ENCODE data around the gene IGF2R.
"Not testable (repeated sequence)": the region's sequence is repeated elsewhere in the genome, so short reads cannot be mapped to it uniquely, and the experiment has no call there.

IGF2R gene

DNA sequence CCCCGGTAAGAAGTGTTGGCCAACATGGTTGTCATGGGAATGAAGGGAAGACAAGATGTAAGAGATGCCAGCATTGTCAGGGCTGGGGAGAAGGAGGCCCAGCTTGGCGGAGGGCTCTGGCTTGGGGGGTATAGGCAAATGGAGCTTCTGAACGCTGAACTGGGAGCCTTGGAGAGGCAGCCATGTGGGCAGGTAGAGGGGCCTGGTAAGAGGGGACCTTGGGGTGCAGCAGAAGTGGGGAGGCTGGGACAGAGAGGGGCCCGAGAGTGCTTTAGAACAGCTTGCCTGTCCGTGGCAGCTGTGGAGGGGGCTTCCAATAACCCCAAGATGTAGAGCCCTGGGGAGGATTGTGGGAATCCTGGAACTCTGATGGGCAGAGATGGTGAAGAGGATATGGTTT is 155.7 kb downstream of the IGF2R start:
- DNase-seq (ENCODE audit: low read depth) = no peak

DNA sequence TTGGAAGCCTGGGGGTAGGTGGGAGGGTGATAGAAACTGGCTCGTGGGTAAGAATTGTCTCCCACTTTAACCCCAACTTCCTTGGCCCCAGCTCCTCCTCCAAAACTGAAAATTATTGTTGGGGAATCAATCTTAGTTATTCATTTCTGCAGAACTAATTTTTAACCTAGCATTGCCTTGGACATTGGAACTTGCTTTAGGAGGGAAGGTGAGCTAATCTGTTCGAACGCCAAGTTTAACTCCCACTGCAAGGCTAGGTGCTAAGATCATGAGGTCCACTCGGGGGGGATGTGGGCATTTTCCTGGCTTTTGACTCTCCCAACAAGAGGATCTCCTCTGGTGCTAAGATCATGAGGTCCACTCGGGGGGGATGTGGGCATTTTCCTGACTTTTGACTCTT is 156.2 kb downstream of the IGF2R start:
- DNase-seq (ENCODE audit: low read depth) = not testable (repeated sequence)

DNA sequence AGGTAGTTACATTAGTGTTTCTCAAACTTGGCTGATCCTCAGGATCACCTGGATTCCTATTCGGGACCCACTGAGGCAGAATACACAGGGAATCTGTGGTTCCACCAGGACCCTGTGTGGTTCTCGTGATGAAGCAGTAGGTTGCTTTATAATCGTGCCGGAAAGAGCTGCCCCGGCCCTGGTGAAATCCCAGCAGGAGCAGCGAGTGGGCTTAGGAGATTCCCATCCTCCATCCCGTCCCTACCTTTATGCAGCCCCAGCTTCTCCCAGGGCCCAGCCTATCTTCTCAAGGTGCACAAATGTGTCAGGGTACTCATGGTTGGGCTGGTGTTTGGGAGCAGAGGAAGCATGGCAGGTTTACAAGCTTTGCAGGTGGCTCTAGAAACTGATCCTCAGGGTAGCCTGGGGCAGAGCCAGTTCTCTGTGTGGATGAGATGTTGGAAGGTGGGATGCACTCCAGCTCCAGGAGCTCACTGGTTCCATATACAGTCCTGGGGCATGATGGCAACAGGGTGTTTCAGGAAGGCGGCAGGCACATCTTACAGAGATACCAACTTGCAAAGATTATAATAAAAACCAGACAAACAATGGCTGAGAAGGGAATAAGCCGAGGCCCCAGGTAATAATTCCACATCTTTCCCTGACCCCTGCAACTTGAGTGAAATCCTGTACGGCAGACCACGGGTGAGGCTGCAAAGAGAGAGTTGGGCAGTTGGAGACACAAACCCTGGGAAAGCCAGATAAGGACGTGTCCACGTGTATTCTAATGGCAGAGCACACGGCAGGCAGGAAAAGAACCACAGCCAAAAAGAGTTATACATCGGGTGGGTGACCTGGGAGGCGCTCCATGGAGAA is 158.6 kb downstream of the IGF2R start:
- DNase-seq (ENCODE audit: low read depth) = no peak

DNA sequence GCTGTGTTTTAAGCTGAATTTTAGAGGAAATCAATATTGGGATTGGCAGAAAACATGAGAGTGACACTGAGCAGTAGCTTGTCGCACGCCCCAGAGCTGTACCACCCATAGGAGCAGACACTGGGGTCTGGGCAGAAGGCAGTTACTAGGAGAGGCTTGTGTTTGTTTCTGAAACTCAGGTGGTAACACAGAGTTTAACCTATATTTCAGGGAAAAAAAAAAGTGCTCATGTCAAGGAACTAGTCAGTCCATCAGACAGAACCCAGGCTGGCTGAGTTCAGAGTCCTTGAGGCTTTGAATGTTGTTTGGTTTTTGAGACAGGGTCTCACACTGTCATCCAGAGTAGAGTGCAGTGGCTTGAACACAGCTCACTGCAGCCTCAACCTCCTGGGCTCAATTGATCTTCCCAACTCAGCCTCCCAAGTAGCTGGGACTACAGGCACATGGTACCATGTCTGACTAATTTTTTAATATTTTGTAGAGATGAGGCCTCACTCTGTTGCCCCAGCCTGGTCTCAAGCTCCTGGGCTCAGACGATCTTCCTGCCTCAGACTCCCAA is 159.3 kb downstream of the IGF2R start:
- DNase-seq (ENCODE audit: low read depth) = no peak

DNA sequence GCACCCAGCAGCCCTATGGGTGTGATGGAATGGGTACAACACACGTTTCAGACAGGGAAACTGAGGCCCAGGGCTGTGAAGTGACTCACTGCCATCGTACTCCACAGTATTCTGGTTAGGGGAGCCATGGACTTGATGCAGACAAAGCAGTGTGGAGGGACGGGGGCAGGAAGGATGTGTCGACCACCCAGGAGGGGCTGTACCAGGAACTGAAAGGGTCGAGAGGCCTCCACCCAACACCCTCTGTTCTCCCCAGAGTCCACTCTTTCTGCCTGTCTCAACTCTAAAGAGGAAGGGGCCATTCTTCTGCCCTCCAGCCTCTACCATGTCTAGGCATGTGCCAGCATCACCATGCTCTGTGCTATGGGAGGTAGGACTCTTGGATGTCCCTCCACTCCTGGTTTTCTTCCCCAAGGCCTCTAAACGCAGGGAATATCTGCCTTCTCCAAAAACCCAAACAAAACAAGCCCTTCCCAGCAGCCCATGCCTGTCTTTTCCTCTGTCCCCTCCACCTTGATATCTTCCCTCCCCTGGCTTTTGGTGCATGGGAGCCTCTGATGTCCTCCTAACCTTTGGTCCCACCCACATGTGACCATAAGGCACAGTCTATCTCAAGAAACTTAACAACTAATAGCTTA is 160.1 kb downstream of the IGF2R start:
- DNase-seq (ENCODE audit: low read depth) = no peak

DNA sequence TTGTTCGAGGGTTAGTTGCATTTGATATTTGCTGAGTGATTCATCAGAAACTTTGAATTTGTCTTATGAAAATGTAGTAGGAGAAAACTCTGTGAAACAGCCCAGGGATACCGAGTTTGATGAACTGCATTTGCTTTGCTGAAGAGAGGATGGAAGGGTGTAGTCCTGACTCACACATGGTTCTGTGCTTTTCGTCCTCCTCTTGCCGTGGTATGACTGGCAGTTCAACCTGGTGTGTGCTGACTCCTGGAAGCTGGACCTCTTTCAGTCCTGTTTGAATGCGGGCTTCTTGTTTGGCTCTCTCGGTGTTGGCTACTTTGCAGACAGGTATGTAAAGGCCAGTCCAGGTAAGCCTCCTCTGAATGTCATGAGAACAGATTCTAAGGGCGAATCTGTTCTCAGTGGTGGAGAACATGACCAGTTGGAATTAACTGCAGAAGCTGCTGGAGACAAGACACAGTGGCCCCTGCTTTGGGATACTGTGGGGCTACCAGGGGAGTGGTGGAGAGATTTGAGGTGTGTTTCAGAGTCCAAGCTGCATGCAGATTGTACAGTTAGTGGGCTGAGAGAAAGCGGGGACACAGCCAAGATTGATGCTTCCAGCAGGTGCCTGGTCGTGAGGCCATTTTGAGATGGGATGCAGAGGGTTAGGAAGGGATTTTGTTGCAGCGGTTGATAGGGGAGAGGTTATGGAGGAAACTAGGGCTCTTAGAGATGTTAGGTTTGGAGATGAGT is 161.2 kb downstream of the IGF2R start:
- no peak for DNase-seq (ENCODE audit: low read depth)

DNA sequence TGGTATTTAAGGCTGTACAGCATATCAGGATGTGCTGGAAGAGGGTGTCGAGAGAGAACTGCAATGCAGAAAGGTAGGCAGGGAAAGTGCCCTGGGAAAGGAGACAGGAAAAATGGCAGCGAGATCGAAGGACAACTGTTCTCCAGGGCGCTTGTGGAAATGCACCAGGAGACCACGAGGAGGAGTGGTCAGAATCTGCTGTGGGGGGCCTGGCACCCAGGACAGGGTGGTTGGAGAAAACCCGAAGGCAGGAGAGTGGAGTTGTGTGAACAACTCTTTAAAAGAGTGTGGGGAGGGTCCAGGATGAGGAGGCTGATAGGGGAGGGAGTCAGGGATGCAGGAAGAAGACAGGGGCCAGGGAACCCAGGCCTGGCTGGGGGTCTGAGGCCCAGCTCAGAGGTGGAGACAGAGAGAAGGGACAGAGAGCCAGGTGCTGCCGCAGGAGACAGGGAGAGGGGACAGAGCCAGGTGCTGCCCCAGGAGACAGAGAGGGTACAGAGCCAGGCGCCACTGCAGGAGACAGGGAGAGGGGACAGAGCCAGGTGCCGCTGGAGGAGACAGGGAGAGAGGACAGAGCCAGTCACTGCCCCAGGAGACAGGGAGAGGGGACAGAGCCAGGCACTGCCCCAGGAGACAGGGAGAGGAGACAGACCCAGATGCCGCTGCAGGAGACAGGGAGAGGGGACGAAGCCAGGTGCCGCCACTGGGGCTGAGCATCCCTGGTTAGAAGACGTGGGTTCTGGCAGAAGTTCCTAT is 162.0 kb downstream of the IGF2R start:
- no peak for DNase-seq (ENCODE audit: low read depth)

DNA sequence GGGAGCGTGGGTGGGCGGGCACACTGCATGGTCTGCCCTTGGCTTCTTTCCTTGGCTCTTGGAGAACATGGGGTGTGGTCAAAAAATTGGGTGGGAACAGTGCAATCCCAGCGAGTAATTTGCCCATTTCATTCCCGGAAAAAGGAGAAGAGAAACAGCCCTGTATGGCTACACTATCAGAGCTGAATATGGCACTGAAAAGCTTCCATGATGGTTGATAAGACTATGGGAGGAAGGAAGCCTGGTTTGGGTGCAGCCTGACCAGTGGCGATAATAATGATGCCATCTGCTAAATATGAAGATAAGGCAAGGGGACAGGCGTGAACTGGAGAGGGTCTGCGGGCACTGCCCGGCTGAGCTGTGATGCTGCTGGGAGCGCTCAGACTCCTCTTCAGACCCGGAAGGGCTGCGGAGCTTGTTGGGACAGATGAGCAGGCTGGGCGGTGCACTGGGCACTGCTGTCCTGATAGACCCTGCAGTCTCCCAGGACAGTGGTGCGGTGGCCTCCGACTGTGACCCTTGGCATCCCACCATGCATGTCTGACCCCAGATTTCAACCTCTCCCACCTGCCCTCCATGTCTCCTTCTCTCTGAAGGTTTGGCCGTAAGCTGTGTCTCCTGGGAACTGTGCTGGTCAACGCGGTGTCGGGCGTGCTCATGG is 162.9 kb downstream of the IGF2R start:
- DNase-seq (ENCODE audit: low read depth) = no peak

DNA sequence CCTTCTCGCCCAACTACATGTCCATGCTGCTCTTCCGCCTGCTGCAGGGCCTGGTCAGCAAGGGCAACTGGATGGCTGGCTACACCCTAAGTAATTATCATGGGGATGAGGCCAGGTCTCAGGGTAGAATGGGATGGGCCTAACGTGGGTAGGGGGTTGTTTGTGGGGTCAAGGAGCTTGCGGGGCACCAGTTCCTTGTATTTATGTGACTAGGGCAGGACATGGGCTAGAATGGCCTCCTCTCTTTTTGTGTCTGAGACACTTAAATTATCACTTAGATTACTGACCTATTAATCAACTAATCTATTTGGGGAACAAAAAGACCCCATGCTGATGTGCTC is 163.4 kb downstream of the IGF2R start:
- no peak for DNase-seq (ENCODE audit: low read depth)

DNA sequence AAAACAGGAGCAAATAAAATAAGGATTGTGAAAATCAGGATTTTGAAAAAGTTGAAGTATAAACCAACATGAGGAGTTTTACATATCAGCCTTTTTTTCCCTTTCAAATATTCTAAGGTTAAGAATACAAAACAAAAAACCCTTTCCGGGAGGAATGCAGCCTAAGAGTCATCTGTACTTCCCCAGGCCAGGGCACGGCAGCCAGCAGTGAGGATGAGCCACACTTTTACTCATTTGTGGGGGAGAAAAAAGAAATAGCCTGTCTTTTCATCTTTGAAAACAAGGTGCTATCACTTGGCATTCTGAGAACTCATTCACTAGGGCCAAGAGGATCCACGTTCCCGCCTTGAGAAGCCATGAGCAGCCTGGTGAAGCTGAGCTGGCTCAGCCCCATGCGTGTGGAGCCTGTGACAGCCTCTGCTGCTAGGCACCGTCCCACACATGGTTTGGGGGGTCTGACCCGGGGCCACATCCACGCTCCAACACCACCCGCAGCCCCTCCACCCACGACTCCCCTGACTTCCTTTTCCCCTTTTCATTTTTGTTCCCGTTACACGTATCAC is 164.0 kb downstream of the IGF2R start:
- no peak for DNase-seq (ENCODE audit: low read depth)

DNA sequence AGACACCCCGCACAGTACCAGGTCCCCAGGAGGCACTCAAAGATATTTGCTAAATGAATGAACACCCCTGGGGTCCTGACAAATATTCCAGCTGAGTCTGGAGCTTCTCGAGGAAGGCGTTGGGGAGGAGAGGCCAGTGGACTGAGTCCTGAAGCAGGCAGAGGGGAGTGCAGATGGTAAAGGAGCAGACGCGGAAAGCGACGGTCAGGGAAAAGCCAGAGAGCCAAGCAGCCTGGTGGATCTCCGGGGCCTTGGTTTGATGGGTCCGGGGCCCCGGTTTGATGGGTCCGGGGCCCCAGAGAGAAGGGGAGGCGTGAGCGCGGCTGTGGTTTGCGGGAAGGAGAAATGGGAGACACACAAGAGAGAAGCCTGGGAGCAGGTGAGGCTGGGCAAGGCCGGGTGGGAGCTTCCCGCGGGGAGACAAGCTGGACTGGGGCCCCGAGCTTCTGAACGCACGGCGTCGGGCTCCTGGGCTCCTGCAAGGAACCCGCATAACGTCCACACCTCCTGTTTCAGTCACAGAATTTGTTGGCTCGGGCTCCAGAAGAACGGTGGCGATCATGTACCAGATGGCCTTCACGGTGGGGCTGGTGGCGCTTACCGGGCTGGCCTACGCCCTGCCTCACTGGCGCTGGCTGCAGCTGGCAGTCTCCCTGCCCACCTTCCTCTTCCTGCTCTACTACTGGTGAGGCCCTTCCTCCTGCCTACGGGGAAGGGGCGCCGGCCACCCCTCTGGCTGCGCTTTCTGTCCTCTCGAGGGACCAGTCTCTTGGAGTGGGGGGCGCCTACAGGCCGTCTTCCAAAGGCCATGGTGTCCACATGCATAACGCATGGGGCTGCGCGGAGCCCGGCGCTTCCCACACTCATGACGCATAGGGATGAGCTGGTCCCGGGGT is 164.8 kb downstream of the IGF2R start:
- DNase-seq (ENCODE audit: low read depth) = no peak

DNA sequence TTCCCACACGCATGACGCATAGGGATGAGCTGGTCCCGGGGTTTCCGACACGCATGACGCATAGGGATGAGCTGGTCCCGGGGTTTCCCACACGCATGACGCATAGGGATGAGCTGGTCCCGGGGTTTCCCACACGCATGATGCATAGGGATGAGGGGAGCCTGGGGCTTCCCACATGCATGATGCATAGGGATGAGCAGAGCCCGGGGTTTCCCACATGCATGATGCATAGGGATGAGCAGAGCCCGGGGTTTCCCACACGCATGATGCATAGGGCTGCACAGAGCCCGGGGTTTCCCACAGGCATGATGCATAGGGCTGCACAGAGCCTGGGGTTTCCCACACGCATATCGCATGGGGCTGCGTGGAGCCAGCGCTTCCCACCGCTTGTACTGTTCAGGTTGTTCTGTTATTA is 165.5 kb downstream of the IGF2R start:
- not testable (repeated sequence) for DNase-seq (ENCODE audit: low read depth)

DNA sequence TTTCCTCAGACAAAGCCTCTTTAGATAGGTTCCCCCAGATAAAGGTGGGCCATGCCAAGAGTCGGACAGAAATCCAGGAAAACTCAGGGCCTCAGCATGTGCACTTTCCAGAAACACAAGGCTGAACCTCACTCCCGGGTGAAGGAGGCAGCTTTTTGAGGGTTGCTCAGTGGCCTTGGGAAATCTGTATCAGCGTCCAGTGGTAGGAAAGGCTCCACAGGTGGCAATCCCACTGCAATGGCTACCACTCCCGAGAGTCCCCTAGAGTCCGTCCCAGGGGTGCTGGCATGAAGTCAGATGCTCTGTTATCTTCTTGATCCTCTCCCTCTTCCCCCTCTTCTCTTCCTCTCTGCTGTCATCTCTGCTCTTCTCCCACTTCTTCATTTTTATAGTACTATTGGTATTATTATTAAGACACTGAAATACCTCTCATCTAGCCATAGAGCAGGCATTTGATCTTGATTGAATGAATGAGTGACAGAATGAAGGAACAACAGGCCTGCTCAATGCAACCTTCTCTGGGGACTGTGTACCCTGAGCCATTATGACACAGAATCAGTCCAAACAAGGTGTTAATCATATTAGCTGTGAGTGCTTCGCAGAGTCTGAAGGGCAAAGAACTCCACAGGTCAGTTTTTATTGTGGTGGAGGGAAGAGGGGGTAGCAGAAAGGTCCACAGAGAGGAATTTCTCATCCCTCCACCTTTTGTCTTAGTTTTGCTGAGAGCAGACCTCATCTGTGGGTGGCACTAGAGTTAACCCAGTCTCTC is 166.1 kb downstream of the IGF2R start:
- no peak for DNase-seq (ENCODE audit: low read depth)

DNA sequence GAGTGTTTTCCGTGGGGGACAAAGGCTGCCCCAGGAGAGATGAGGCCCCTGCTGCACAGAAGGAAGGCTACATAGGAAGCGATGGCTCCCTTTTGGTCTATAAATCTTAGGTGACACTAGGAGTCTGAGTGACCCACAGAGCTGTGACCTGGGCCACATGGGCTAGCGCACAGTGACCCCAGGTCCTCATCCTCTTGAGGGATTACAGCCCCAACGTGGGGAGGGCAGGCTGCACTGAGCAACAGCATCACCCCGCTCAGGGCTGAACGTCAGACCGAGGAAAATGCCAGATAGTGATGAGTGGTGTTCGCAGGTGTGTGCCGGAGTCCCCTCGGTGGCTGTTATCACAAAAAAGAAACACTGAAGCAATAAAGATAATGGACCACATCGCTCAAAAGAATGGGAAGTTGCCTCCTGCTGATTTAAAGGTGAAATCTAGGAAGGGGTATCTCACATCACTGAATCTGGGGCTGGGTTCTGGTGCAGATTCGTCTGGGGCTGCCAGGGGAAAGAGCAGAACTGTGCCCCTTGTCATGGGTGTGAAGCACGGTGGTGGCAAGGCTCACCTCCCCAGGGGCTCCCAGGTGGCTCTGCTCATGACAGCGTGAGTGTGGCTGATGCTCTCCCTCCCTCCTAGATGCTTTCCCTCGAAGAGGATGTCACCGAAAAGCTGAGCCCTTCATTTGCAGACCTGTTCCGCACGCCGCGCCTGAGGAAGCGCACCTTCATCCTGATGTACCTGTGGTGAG is 167.2 kb downstream of the IGF2R start:
- DNase-seq (ENCODE audit: low read depth) = no peak

DNA sequence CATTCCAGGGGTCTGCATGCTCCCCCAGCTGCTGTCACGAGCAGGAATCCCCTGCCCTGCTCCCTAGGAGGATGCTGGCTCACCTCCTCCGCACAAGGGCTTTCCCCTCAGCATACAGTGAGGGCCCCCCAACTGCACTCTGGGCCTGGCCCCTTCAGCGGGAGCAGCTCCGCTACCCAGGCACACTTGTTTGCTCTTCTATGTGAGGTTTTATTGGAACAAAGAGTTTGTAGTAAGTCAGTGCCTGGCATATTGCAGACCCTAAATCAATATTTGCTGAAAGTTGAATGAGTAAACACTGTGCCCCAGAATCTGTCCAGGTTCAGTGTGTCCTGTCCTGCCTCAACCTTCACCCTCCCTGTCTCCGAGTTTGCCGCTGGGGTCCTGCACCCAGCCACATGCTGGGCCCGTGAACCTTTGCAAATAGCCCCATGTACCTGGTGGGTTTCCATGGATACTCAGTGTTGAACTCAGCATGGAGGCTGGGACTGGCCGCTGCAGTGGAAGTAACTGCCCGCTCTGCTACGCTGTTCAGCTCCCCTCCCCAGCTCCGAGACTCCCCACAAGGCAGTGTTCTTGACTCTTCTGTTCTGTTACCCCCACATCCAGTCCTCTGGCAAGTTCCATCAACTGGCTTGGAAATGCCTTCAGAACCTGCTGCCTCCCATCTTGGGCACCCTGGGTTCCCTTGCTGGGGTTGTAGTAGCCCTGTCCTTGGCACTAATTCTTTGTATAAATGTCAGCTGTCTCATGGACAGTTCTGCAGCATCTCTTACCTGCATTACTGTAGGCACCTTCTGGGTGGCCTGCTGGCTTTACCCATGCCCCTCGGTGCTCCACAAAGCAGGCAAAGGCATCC is 168.5 kb downstream of the IGF2R start:
- no peak for DNase-seq (ENCODE audit: low read depth)

DNA sequence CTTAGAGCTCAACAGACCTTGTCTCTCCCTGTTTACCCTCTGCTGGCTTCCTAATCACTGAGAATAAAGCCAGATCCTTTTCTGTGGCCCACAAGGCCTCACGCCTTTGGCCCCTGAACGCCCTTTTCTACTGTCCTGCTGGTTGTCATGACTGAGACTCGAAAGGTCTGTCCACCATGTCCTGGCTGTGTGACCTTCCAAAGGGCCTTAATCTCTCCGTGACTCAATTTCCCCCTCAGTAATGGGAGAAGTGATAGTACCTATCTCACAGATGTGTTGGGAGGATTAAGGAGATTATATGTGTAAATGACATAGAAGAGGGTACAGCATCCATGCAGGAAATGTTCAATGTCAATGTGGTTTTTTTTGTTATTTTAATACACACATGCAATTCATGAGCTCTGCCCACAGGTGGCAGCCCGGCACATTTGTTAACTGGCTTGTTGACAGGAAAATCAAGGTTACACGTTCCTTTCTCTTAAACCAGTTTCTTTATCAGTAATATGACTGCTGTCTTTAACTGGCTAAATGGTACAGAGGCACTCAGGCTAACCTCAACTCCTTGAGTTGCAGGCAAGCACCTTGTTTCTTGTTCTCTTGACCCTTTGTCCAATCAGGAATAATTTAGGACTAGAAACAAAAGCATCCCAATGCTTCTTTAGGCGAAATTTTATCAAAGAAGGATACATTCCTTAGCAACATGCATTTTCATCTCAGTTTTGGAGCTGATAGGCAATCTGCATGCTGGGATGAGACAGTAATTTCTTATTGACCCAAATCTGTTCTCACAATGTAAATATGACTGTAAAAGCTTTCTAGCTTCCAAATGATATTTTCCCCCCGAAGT is 169.3 kb downstream of the IGF2R start:
- DNase-seq (ENCODE audit: low read depth) = peak; percentile 35
